GM21825 (cell line): ENCODE data around the gene ASB15.

Experiments
- ATAC-seq: cut with Tn5 transposase; IDR thresholded peaks from one replicate; pipeline ENCODE4 v1.9.1; 2021; ENCODE audit warnings: mild to moderate bottlenecking, moderate library complexity; ENCODE audit not compliant: unreplicated experiment

Gene ASB15

DNA sequence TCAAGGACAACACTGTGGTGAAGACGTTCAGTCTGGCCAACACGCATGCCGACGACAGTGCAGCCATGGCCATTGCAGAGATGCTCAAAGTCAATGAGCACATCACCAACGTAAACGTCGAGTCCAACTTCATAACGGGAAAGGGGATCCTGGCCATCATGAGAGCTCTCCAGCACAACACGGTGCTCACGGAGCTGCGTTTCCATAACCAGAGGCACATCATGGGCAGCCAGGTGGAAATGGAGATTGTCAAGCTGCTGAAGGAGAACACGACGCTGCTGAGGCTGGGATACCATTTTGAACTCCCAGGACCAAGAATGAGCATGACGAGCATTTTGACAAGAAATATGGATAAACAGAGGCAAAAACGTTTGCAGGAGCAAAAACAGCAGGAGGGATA, 60.7 kb downstream of the ASB15 start:
- no peak for ATAC-seq

GRCh38 chr7:123662755-123663154, 61.1 kb downstream of the ASB15 start:
- no peak for ATAC-seq

DNA sequence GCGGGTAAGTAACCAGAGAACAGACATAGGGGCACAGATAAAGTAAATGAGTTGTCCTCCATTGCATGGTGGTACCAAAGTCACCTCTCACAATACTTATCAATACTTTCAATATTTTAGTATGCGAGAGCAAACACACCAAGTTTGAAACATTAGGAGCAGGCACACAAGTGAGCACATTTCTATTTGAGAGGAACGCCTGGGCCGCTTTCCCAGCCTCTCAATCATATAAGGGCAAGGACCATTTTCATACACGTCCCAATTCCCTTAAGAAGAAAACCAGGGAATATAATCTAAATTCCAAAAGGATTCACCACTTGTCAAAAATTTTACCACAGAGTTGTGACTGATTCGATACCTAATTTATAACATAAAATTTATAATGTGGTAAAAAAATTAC, 61.6 kb downstream of the ASB15 start:
- no peak for ATAC-seq

- no peak for ATAC-seq
Observed at GRCh38 chr7:123665157-123665556, 63.5 kb downstream of the ASB15 start.

DNA sequence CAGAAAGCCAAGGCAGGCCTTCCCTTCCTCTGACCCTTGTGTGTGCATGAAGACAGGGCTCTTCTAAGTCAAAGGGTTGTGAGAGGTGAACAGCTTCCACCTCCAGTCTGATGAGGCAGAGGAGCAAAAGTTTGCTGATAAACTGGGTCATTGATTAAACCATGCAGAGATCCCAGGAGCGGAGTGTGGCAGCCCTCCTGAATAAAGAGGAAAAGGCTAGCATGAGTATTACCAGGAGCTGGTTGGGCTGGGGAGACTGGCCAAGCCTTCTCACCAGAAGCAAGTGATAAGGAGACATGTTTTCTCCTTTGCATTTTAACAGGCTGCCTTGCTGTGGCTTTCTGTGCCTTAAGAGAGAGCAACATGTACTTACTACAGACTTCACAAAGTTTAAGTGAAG, 64.3 kb downstream of the ASB15 start:
- no peak for ATAC-seq

DNA sequence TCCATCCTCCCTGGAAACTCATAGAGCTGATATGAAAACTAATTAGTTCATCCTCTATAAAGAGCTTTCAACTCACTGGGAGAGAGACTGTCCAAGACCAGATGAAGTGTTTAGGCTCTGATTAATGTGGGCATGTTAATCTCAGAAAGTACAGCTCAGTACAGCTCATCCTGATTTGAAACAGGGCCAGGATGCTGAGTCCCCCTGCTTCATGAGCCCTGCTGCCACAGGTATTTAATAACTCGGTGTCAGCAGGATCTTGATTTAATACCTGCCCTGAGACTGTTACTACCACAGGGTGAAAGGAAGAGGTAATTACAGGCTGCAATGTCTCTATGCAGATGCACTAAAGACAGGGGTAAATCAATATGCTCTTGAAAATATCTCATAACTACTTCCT, 64.9 kb downstream of the ASB15 start:
- no peak for ATAC-seq

- ATAC-seq, result no peak
Observed at GRCh38 chr7:123669485-123669884, 67.9 kb downstream of the ASB15 start.

- no peak for ATAC-seq
Observed at GRCh38 chr7:123673137-123673732, 71.6 kb downstream of the ASB15 start.

DNA sequence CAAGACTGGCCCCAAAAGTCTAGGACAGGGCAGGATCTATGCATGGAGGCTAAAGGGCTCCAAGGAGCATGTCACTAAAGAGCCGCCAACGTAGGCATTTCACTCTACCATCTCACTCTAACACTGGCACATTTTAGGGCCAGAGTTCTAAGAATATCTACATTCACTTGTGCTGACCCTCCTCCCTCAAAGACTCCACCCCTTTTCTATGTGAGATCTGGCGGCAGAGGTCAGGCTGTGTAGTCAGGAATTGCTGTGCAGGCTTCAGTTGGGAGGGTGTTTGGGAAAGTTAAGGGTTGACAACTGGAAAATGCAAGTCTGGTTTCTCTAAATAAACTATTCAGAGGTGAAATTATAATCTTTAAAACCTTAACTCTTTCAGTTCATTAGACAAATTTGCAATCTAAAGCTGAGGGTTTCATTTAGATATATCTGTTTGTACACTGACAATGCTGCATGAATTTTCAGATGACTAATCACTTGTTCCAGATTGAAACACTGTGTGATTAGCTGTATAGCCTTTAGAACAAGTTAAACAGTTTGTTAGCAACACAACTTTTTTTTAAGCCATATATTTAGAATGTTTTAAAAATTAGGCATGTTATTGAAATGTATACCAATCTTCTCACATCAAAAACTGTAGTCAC, 72.3 kb downstream of the ASB15 start:
- ATAC-seq, result no peak

GRCh38 chr7:123674399-123675180, 73.0 kb downstream of the ASB15 start:
- ATAC-seq, result no peak

DNA sequence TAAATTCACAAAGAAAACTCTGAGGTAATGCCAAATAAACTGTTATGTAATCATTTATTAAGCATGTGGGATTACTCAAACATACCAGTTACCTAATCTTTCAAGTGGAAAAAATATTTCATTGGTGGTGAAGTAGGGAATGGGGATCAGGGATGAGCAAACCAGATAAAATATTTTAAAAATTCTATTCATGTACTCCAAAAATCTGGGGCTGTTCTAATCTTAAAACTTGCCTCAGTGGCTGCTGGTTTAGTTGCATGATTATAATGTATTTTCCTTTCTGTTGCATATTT, 73.5 kb downstream of the ASB15 start:
- no peak for ATAC-seq

DNA sequence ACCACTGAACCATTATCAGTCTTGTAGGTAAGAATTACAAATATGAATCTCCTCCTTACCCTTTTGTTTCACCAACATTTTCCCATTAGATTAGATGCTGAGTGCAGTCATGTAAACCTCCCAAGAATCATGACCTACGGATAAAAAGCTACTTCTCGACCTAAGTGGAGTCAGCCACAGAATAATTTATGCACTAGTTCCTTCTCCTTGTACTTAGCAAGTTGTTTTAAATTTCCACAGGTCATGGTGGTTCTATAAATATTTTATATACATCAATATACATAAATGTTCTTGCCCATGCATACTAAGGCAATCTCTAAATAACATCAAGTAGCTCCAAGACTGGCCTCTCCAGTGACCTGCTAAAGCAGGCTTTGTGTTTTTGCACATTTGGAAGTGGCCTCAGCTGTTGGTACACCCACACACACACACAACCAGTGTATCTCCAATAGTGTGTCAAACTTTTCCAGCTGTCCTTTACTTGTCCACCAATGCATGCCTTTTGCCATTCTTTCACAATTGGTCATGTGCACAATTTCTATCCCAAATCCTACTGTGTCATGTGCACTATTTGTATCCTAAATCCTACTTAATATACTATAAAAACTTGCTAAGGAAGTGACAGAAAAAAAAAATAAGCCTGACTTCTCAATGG, 75.6 kb downstream of the ASB15 start:
- ATAC-seq, result no peak

- no peak for ATAC-seq
Observed at GRCh38 chr7:123679614-123680013, 78.0 kb downstream of the ASB15 start.

DNA sequence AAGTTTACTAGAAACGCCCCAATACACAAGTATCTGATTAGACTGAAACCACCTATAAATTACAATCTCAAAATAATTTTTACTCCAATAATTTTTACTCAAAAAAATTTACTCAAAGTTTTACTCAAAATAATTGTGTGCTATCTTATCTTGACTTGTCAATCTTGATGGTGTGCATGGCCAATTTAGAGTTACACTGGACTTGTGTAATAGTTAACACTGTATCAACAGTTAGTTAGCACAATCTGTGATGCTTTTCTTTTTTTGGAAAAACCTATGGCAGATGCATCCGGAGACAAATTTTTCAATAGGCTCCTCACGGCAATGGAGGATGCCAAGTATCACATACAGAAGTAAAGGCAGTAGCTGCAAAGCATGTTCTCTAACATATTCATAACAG, 79.0 kb downstream of the ASB15 start:
- no peak for ATAC-seq

GRCh38 chr7:123681561-123681960, 79.9 kb downstream of the ASB15 start:
- no peak for ATAC-seq

DNA sequence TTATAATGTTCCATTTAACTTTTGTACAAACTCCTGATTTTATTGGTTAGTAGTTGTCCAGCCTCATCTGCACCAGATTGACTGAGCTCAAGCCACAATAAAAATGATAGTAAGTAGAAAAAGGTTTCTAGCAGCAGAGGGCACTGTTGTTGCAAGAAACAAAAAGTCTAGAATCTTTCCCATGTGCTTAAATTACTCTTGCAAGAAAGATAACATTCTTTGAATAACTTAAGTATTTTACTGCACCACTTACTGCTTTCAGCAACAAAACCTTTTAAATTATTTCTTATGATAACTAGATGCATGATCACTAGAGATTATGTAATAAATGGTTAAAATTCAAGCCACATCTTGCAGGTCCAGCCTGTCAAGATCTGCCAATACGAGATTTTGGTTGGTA, 81.1 kb downstream of the ASB15 start:
- ATAC-seq, result no peak

DNA sequence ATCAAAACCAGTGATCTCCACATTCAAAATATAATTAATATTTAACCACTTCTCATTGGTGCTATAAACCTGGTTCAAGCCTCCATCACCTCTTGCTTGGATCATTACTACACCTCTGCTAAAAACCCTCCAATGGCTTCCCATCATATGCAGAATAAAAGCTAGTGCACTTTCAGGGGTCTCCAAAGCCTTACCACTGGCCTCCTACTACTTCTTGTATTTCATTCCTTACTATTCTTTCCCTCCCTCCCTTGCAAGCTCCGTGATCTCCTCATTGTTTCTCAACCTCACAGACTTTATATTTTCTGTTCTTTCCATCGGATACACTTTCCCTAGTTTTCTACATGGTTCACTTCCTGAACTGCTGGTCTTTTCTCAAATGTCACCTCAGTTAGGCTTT, 85.5 kb downstream of the ASB15 start:
- no peak for ATAC-seq

- ATAC-seq, result no peak
Observed at GRCh38 chr7:123687727-123688126, 86.1 kb downstream of the ASB15 start.
